HG03039 (cell line): ENCODE data around the gene IPMK.
"Not testable (repeated sequence)": the region's sequence is repeated elsewhere in the genome, so short reads cannot be mapped to it uniquely, and the experiment has no call there.

Experiments
- ATAC-seq: cut with Tn5 transposase; IDR thresholded peaks from one replicate; pipeline ENCODE4 v1.9.1; 2021; ENCODE audit warnings: mild to moderate bottlenecking, moderate library complexity; ENCODE audit not compliant: unreplicated experiment

Gene IPMK

GRCh38 chr10:58268454-58268945, 806 bp upstream of the IPMK start:
- peak; percentile 0 for ATAC-seq

- ATAC-seq, result peak; percentile 2
Observed at GRCh38 chr10:58266826-58267712, 625 bp downstream of the IPMK start.

- ATAC-seq, result no peak
Observed at GRCh38 chr10:58266003-58266825, 1.5 kb downstream of the IPMK start.

GRCh38 chr10:58265249-58265648, 2.4 kb downstream of the IPMK start:
- no peak for ATAC-seq

- ATAC-seq, result no peak
Observed at GRCh38 chr10:58264780-58265179, 2.9 kb downstream of the IPMK start.

- no peak for ATAC-seq
Observed at GRCh38 chr10:58262766-58263165, 4.9 kb downstream of the IPMK start.

GRCh38 chr10:58260334-58260733, 7.4 kb downstream of the IPMK start:
- no peak for ATAC-seq

- no peak for ATAC-seq
Observed at GRCh38 chr10:58258977-58259692, 8.6 kb downstream of the IPMK start.

- not testable (repeated sequence) for ATAC-seq
Observed at GRCh38 chr10:58256013-58256780, 11.5 kb downstream of the IPMK start.

GRCh38 chr10:58254644-58255043, 13.1 kb downstream of the IPMK start:
- no peak for ATAC-seq

GRCh38 chr10:58253184-58253583, 14.5 kb downstream of the IPMK start:
- no peak for ATAC-seq

- not testable (repeated sequence) for ATAC-seq
Observed at GRCh38 chr10:58244666-58245065, 23.0 kb downstream of the IPMK start.

- not testable (repeated sequence) for ATAC-seq
Observed at GRCh38 chr10:58244242-58244641, 23.5 kb downstream of the IPMK start.

- not testable (repeated sequence) for ATAC-seq
Observed at GRCh38 chr10:58243801-58244200, 23.9 kb downstream of the IPMK start.

- no peak for ATAC-seq
Observed at GRCh38 chr10:58243269-58243668, 24.4 kb downstream of the IPMK start.

- no peak for ATAC-seq
Observed at GRCh38 chr10:58241346-58241745, 26.3 kb downstream of the IPMK start.

- no peak for ATAC-seq
Observed at GRCh38 chr10:58240531-58240930, 27.2 kb downstream of the IPMK start.

- no peak for ATAC-seq
Observed at GRCh38 chr10:58239561-58240169, 28.0 kb downstream of the IPMK start.

- ATAC-seq, result no peak
Observed at GRCh38 chr10:58237014-58237834, 30.5 kb downstream of the IPMK start.
